ENCODE results near the gene DPYSL3. TPM values are rescaled to one million over a fixed set of nuclear protein-coding genes. Genes with fewer than 3 reads are reported as not detected.
A peak's percentile ranks its signal among the peaks of the same experiment; 100 is the strongest.

Gene DPYSL3
- 100 to 1,000 TPM; 121 to 213 (median 168) TPM for total RNA-seq

GRCh38 chr5:147509710-147510651, at the start of gene DPYSL3:
Gene DPYSL3, minus strand, starts transcription at chr5:147510068. Its CDS starts 210 bp downstream, at chr5:147509858.
- H3K27ac ChIP-seq, result peak within 1 kb of the TSS; percentile 91 to 93
- peak; percentile 79 to 82 for DNase-seq
- H3K9me3 ChIP-seq, result no peaks in the 10 kb centered on the region
- H3K27me3 ChIP-seq, result no peaks in the 10 kb centered on the region
- peak within 1 kb of the TSS; percentile 65 to 82 for H3K4me3 ChIP-seq
- no peaks in the 10 kb centered on the region for H3K36me3 ChIP-seq
- peak in 3 of 4 experiments; percentile 33 to 59 (median 34) for TF ChIP-seq CTCF (IDR thresholded peaks at IDR 0.05)
- TF ChIP-seq POLR2A (IDR thresholded peaks at IDR 0.05), result peak; percentile 12 to 82
- intact Hi-C loops (cut with DNase I; ENCODE audit: low total_unique reads), result loop anchor here (10.0 kb wide), 1 partner anchor 55 kb away; no protein-coding TSS in a partner anchor
- H3K4me1 ChIP-seq, result no peaks in the 10 kb centered on the region

- no peaks in the 10 kb centered on the region for H3K36me3 ChIP-seq
- TF ChIP-seq POLR2A (IDR thresholded peaks at IDR 0.05), result no peak
- peak; percentile 65 to 80 (median 72) for TF ChIP-seq CTCF (IDR thresholded peaks at IDR 0.05)
- no peaks in the 10 kb centered on the region for H3K27me3 ChIP-seq
- peak; percentile 65 to 75 for DNase-seq
- intact Hi-C loops (cut with DNase I; ENCODE audit: low total_unique reads), result loop anchor here (5.0 kb wide), 1 partner anchor 107 kb away; no protein-coding TSS in a partner anchor
- H3K27ac ChIP-seq, result peak overlapping the region; percentile 45 to 53
- H3K4me3 ChIP-seq, result no peak overlapping the region
- H3K9me3 ChIP-seq, result no peaks in the 10 kb centered on the region
- peaks cover 0 to 2% of the 10 kb centered on the region in 2 donors for H3K4me1 ChIP-seq
These were observed 49.0 kb upstream of the DPYSL3 start for GRCh38 chr5:147558826-147559225.

- H3K27ac ChIP-seq, result peak overlapping the region; percentile 45 to 53
- intact Hi-C loops (cut with DNase I; ENCODE audit: low total_unique reads), result loop anchor here (5.0 kb wide), 1 partner anchor 106 kb away; no protein-coding TSS in a partner anchor
- no peaks in the 10 kb centered on the region for H3K9me3 ChIP-seq
These were observed 48.2 kb upstream of the DPYSL3 start for GRCh38 chr5:147557876-147558745.

GRCh38 chr5:147555176-147555575, 45.3 kb upstream of the DPYSL3 start:
- no peak for DNase-seq
- Histone ChIP-seq H3K27ac (peak overlapping the region; percentile 78 to 85), H3K4me1 (peaks cover 0 to 8% of the 10 kb centered on the region in 2 donors), H3K27me3 (no peaks in the 10 kb centered on the region), H3K9me3 (no peaks in the 10 kb centered on the region), H3K4me3 (no peak overlapping the region), H3K36me3 (no peaks in the 10 kb centered on the region)
- TF ChIP-seq CTCF (IDR thresholded peaks at IDR 0.05), result no peak
- no peak for TF ChIP-seq POLR2A (IDR thresholded peaks at IDR 0.05)
- intact Hi-C loops (cut with DNase I; ENCODE audit: low total_unique reads), result loop anchor here (5.0 kb wide), 1 partner anchor 103 kb away; no protein-coding TSS in a partner anchor

More at GRCh38 chr5:147557876-147558745, 48.2 kb upstream of the DPYSL3 start:
- Histone ChIP-seq H3K4me3 (no peak overlapping the region), H3K4me1 (peaks cover 0 to 8% of the 10 kb centered on the region in 2 donors), H3K27me3 (no peaks in the 10 kb centered on the region), H3K36me3 (no peaks in the 10 kb centered on the region)
- DNase-seq, result no peak
- TF ChIP-seq POLR2A (IDR thresholded peaks at IDR 0.05) (no peak), CTCF (IDR thresholded peaks at IDR 0.05) (no peak)
